ENCODE results near the gene HMMR.
"Not testable (repeated sequence)": the region's sequence is repeated elsewhere in the genome, so short reads cannot be mapped to it uniquely, and the experiment has no call there.

DNA sequence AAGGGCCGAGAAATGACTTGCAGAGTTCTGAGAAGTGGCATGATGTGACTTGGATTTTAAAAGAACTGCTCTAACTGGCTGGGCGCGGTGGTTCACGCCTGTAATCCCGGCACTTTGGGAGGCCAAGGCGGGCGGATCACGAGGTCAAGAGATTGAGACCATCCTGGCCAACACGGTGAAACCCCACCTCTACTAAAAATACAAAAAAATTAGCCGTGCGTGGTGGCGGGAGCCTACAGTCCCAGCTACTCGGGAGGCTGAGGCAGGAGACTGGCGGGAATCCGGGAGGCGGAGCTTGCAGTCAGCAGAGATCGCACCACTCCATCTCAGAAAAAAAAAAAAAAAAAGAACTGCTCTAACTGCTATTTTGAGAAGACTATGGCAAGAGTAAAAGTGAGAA, 5.0 kb upstream of the HMMR start:
- TF ChIP-seq, protein P1, sequence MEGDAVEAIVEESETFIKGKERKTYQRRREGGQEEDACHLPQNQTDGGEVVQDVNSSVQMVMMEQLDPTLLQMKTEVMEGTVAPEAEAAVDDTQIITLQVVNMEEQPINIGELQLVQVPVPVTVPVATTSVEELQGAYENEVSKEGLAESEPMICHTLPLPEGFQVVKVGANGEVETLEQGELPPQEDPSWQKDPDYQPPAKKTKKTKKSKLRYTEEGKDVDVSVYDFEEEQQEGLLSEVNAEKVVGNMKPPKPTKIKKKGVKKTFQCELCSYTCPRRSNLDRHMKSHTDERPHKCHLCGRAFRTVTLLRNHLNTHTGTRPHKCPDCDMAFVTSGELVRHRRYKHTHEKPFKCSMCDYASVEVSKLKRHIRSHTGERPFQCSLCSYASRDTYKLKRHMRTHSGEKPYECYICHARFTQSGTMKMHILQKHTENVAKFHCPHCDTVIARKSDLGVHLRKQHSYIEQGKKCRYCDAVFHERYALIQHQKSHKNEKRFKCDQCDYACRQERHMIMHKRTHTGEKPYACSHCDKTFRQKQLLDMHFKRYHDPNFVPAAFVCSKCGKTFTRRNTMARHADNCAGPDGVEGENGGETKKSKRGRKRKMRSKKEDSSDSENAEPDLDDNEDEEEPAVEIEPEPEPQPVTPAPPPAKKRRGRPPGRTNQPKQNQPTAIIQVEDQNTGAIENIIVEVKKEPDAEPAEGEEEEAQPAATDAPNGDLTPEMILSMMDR (IDR thresholded peaks at IDR 0.05): not testable (repeated sequence)
- not testable (repeated sequence) for TF ChIP-seq POLR2A (IDR thresholded peaks at IDR 0.05)

All from heart left ventricle (tissue), 13 donors.